Loucy (cell line): ENCODE results near the gene LRRD1.

ENCODE experiments used
- H2AFZ ChIP-seq: fragments of 200-600 bp; sonication (generic); 2 replicates; pipeline ENCODE4 v1.6.0; 2016; ENCODE audit warnings: antibody characterized with exemption, mild to moderate bottlenecking, low read length, moderate library complexity
- H3F3A ChIP-seq: fragments of 200-600 bp; 2 replicates; pipeline ENCODE4 v1.6.0; 2016; ENCODE audit warnings: antibody characterized with exemption, low read depth, mild to moderate bottlenecking
- H3K27me3 ChIP-seq: fragments of 200-600 bp; sonication (generic); 2 replicates; pipeline ENCODE4 v1.6.1; 2014; ENCODE audit warnings: low read length, mild to moderate bottlenecking; ENCODE audit not compliant: insufficient read depth, poor library complexity, severe bottlenecking
- H3K36me3 ChIP-seq: fragments of 200-600 bp; sonication (generic); 2 replicates; pipeline ENCODE4 v1.6.1; 2016; ENCODE audit warnings: low read length; ENCODE audit not compliant: insufficient read depth
- H3K4me1 ChIP-seq: fragments of 200-600 bp; sonication (generic); 2 replicates; pipeline ENCODE4 v1.5.1; 2014; ENCODE audit warnings: low read length, mild to moderate bottlenecking; ENCODE audit not compliant: insufficient read depth, poor library complexity, severe bottlenecking
- H3K4me2 ChIP-seq: fragments of 200-600 bp; sonication (generic); 2 replicates; pipeline ENCODE4 v1.6.0; 2014; ENCODE audit warnings: antibody characterized with exemption, low read length, low read depth, mild to moderate bottlenecking; ENCODE audit not compliant: poor library complexity, severe bottlenecking
- H3K4me3 ChIP-seq: fragments of 200-600 bp; sonication (generic); 2 replicates; pipeline ENCODE4 v1.5.1; 2014; ENCODE audit warnings: low read length, mild to moderate bottlenecking, mixed read lengths; ENCODE audit not compliant: poor library complexity, severe bottlenecking
- H3K79me2 ChIP-seq: fragments of 200-600 bp; sonication (generic); 2 replicates; pipeline ENCODE4 v1.6.1; 2014; ENCODE audit warnings: low read length; ENCODE audit not compliant: insufficient read depth
- H3K9ac ChIP-seq: fragments of 200-600 bp; sonication (generic); 2 replicates; pipeline ENCODE4 v1.6.0; 2014; ENCODE audit warnings: mild to moderate bottlenecking, low read depth, low read length, moderate library complexity; ENCODE audit not compliant: poor library complexity, severe bottlenecking
- H3K9me2 ChIP-seq: fragments of 200-600 bp; sonication (generic); replicated peaks from 2 replicates; pipeline ENCODE4 v1.6.1; 2016; ENCODE audit warnings: low read depth, low read length, mixed read lengths
- H3K9me3 ChIP-seq: fragments of 200-600 bp; sonication (generic); 2 replicates; pipeline ENCODE4 v1.6.1; 2014; ENCODE audit warnings: mild to moderate bottlenecking, antibody characterized with exemption, low read length, low read depth; ENCODE audit not compliant: insufficient read depth
- H4K20me1 ChIP-seq: fragments of 200-600 bp; sonication (generic); 2 replicates; pipeline ENCODE4 v1.6.0; 2014; ENCODE audit warnings: antibody characterized with exemption, low read length, mild to moderate bottlenecking; ENCODE audit not compliant: insufficient read depth, poor library complexity, severe bottlenecking
- EZH2phosphoT487 ChIP-seq: fragments of 200-600 bp; IDR thresholded peaks from 2 replicates; pipeline ENCODE4 v1.6.1; 2018; ENCODE audit warnings: antibody characterized with exemption, mild to moderate bottlenecking, moderate library complexity, borderline replicate concordance
- TF ChIP-seq, protein P1 (sequence below): fragments of 200-600 bp; sonication (generic); conservative IDR thresholded peaks from 2 replicates; pipeline ENCODE4 v1.5.1; 2014; ENCODE audit warnings: mild to moderate bottlenecking, antibody characterized with exemption, low read length

LRRD1 gene

DNA sequence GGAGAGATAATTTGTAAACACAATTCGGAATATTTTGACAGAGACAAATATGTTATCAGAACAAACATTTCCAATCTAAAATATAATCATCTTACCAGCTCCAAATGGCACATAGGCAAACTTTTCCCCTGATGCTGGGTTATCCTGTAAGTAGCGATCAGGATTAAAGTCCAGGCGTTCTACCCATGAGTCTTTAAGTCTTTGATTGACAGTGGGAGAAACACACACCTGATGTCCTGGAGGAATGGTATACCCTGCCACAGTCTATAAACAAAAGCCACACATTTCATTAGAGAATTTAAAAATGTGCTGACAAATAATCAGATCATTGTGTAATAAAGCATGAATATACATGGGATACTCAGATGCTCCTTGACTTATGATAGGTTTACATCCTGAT is 62.0 kb downstream of the LRRD1 start:
- peaks cover 79% of the 10 kb centered on the region for H3K79me2 ChIP-seq
- no peaks in the 10 kb centered on the region for H3K9me2 ChIP-seq
- peaks cover 25% of the 10 kb centered on the region for H3K4me1 ChIP-seq
- H3K27me3 ChIP-seq, result no peaks in the 10 kb centered on the region
- H3K4me3 ChIP-seq, result no peak overlapping the region
- peaks cover 84% of the 10 kb centered on the region for H4K20me1 ChIP-seq
- peaks cover 3% of the 10 kb centered on the region for H3K9me3 ChIP-seq
- no peak overlapping the region for H3K4me2 ChIP-seq
- TF ChIP-seq, protein P1, sequence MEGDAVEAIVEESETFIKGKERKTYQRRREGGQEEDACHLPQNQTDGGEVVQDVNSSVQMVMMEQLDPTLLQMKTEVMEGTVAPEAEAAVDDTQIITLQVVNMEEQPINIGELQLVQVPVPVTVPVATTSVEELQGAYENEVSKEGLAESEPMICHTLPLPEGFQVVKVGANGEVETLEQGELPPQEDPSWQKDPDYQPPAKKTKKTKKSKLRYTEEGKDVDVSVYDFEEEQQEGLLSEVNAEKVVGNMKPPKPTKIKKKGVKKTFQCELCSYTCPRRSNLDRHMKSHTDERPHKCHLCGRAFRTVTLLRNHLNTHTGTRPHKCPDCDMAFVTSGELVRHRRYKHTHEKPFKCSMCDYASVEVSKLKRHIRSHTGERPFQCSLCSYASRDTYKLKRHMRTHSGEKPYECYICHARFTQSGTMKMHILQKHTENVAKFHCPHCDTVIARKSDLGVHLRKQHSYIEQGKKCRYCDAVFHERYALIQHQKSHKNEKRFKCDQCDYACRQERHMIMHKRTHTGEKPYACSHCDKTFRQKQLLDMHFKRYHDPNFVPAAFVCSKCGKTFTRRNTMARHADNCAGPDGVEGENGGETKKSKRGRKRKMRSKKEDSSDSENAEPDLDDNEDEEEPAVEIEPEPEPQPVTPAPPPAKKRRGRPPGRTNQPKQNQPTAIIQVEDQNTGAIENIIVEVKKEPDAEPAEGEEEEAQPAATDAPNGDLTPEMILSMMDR, result no peak
- TF ChIP-seq EZH2phosphoT487, result no peak
- no peak overlapping the region for H3K9ac ChIP-seq
- H2AFZ ChIP-seq, result no peak overlapping the region
- H3F3A ChIP-seq, result no peaks in the 10 kb centered on the region
- peaks cover 87% of the 10 kb centered on the region for H3K36me3 ChIP-seq

DNA sequence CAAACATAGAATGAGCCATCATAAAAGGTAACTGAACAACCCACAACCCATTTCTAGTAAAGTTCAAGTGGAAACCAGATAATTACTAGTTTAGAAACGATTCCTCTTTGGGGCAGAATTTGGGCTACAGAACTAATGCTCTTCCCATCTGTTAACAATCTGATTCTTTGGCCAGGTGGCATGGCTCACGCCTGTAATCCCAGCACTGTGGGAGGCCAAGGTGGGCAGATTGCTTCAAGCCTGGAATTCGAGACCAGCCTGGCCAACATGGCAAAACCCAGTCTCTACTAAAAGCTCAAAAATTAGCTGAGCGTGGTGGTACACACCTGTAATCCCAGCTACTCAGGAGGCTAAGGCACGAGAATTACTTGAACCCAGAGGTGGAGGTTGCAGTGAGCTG is 63.1 kb downstream of the LRRD1 start:
- Histone ChIP-seq H3K36me3 (peaks cover 87% of the 10 kb centered on the region), H4K20me1 (peaks cover 75% of the 10 kb centered on the region), H3K9ac (no peak overlapping the region), H3K4me1 (peaks cover 17% of the 10 kb centered on the region), H3K27me3 (no peaks in the 10 kb centered on the region), H3F3A (no peaks in the 10 kb centered on the region), H3K9me2 (no peaks in the 10 kb centered on the region), H3K4me3 (no peak overlapping the region), H3K9me3 (no peaks in the 10 kb centered on the region), H3K79me2 (peaks cover 68% of the 10 kb centered on the region), H2AFZ (no peak overlapping the region), H3K4me2 (no peak overlapping the region)
- TF ChIP-seq EZH2phosphoT487, result no peak
- TF ChIP-seq, protein P1, result no peak

DNA sequence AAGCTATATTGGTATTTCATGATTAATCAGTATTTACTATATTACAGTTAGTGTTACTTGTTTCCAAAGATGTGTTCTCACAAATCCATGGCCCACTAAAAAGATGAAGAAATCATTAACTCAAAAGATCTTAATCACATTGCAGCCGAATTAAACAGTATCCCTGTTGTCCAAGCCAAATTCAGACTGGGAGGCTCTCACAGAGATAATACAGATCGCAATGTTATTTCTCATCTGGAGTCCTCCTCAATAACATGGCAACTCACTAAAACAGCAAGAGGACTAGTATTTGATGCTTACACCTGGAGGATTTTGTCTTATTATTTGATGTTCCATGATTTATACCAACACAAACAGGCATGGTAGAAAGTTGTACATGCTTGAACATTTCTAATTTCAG is 68.1 kb downstream of the LRRD1 start:
- Histone ChIP-seq H3K27me3 (no peaks in the 10 kb centered on the region), H4K20me1 (peaks cover 34% of the 10 kb centered on the region), H3F3A (no peaks in the 10 kb centered on the region), H3K9ac (no peak overlapping the region), H3K36me3 (peaks cover 77% of the 10 kb centered on the region), H3K9me3 (no peaks in the 10 kb centered on the region), H3K4me1 (peaks cover 4% of the 10 kb centered on the region), H3K79me2 (peaks cover 21% of the 10 kb centered on the region), H3K4me3 (no peak overlapping the region), H3K4me2 (no peak overlapping the region), H3K9me2 (no peaks in the 10 kb centered on the region), H2AFZ (no peak overlapping the region)
- TF ChIP-seq, protein P1, result no peak
